Measurements from ENCODE around the gene PTGFR.

Gene PTGFR

DNA sequence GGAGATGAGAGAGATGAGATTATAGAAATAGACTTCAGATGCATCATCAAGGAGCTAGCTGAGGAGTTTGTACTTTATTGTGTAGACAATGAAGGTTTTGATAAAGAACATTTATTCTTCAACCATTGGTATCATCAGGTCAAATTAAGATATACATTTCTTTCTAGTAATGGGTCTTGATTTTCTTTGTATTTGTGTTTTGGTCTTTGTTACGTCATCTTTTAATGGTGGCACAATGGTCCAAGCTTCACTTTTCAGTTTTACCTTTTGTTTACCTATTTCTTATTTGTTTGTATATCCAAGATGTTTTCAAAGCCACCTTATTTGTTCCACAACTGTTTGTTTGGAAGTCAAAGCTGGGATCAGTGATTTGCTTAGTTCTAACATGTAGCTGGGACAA, 44.5 kb downstream of the PTGFR start:
- TF ChIP-seq, protein P1, sequence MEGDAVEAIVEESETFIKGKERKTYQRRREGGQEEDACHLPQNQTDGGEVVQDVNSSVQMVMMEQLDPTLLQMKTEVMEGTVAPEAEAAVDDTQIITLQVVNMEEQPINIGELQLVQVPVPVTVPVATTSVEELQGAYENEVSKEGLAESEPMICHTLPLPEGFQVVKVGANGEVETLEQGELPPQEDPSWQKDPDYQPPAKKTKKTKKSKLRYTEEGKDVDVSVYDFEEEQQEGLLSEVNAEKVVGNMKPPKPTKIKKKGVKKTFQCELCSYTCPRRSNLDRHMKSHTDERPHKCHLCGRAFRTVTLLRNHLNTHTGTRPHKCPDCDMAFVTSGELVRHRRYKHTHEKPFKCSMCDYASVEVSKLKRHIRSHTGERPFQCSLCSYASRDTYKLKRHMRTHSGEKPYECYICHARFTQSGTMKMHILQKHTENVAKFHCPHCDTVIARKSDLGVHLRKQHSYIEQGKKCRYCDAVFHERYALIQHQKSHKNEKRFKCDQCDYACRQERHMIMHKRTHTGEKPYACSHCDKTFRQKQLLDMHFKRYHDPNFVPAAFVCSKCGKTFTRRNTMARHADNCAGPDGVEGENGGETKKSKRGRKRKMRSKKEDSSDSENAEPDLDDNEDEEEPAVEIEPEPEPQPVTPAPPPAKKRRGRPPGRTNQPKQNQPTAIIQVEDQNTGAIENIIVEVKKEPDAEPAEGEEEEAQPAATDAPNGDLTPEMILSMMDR (IDR thresholded peaks at IDR 0.05) = no peak
- H3K4me3 Mint-ChIP-seq = no peak overlapping the region
- no peak overlapping the region for H3K27ac Mint-ChIP-seq
- H3K9me3 Mint-ChIP-seq = no peaks in the 10 kb centered on the region
- no peaks in the 10 kb centered on the region for H3K4me1 Mint-ChIP-seq
- DNase-seq = no peak
- H3K27me3 Mint-ChIP-seq (ENCODE audit: low read depth, poor library complexity) = peaks cover 6% of the 10 kb centered on the region
- no peaks in the 10 kb centered on the region for H3K36me3 Mint-ChIP-seq (ENCODE audit: low read depth)

DNA sequence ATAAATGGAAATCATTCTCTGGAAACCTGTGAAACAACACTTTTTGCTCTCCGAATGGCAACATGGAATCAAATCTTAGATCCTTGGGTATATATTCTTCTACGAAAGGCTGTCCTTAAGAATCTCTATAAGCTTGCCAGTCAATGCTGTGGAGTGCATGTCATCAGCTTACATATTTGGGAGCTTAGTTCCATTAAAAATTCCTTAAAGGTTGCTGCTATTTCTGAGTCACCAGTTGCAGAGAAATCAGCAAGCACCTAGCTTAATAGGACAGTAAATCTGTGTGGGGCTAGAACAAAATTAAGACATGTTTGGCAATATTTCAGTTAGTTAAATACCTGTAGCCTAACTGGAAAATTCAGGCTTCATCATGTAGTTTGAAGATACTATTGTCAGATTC, 45.7 kb downstream of the PTGFR start:
- DNase-seq = no peak
- Mint-ChIP-seq H3K4me1 (no peaks in the 10 kb centered on the region), H3K9me3 (peaks cover 6% of the 10 kb centered on the region), H3K27me3 (ENCODE audit: low read depth, poor library complexity) (peaks cover 6% of the 10 kb centered on the region), H3K27ac (no peak overlapping the region), H3K36me3 (ENCODE audit: low read depth) (peaks cover 2% of the 10 kb centered on the region), H3K4me3 (no peak overlapping the region)
- TF ChIP-seq, protein P1 (IDR thresholded peaks at IDR 0.05) = no peak

DNA sequence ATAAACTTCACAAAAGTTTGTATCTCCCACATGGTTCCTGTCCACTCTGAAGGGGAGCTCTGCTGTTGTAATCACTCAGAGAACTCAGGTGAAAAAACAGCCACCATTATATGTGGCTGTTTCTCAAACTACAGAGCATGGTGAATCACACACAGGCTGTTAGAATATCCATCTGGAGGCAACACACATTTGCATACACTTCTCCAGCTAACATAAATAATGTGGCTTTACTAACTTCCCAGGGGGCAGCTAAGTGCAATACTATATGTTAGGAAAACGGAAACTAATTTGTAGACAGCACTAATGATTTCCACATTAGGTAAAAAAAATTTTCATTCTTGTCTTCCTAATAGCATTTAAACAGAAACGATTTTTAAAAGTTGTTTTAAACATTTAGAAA, 49.3 kb downstream of the PTGFR start:
- no peak overlapping the region for H3K4me3 Mint-ChIP-seq
- no peaks in the 10 kb centered on the region for H3K4me1 Mint-ChIP-seq
- peaks cover 22% of the 10 kb centered on the region for H3K9me3 Mint-ChIP-seq
- TF ChIP-seq, protein P1 (IDR thresholded peaks at IDR 0.05) = no peak
- H3K27me3 Mint-ChIP-seq (ENCODE audit: low read depth, poor library complexity) = no peaks in the 10 kb centered on the region
- peaks cover 4% of the 10 kb centered on the region for H3K36me3 Mint-ChIP-seq (ENCODE audit: low read depth)
- H3K27ac Mint-ChIP-seq = no peak overlapping the region
- no peak for DNase-seq

GRCh38 chr1:78541479-78541878, 50.7 kb downstream of the PTGFR start:
- Mint-ChIP-seq H3K9me3 (peaks cover 22% of the 10 kb centered on the region), H3K4me3 (no peak overlapping the region), H3K36me3 (ENCODE audit: low read depth) (peaks cover 4% of the 10 kb centered on the region), H3K27me3 (ENCODE audit: low read depth, poor library complexity) (no peaks in the 10 kb centered on the region), H3K27ac (no peak overlapping the region), H3K4me1 (no peaks in the 10 kb centered on the region)
- DNase-seq = no peak
- TF ChIP-seq, protein P1 (IDR thresholded peaks at IDR 0.05) = no peak

- TF ChIP-seq, protein P1 (IDR thresholded peaks at IDR 0.05) = no peak
- Mint-ChIP-seq H3K4me1 (no peaks in the 10 kb centered on the region), H3K36me3 (ENCODE audit: low read depth) (peaks cover 4% of the 10 kb centered on the region), H3K27ac (no peak overlapping the region), H3K4me3 (no peak overlapping the region), H3K27me3 (ENCODE audit: low read depth, poor library complexity) (no peaks in the 10 kb centered on the region), H3K9me3 (peaks cover 22% of the 10 kb centered on the region)
- DNase-seq = no peak
Measured at GRCh38 chr1:78543941-78544643, 53.3 kb downstream of the PTGFR start.

GRCh38 chr1:78547081-78547480, 56.3 kb downstream of the PTGFR start:
- Mint-ChIP-seq H3K9me3 (peaks cover 27% of the 10 kb centered on the region), H3K36me3 (ENCODE audit: low read depth) (no peaks in the 10 kb centered on the region), H3K4me3 (no peak overlapping the region), H3K4me1 (no peaks in the 10 kb centered on the region), H3K27me3 (ENCODE audit: low read depth, poor library complexity) (no peaks in the 10 kb centered on the region), H3K27ac (no peak overlapping the region)
- TF ChIP-seq, protein P1 (IDR thresholded peaks at IDR 0.05) = no peak
- no peak for DNase-seq

Data from nephron progenitor cell (in vitro differentiated cells).